Cardiac fibroblast (primary cell): Measurements from ENCODE around the gene G6PD.

Experiments
- DNase-seq, 2 donors: peaks; one replicate each; pipeline versions ENCODE4 v3.0.0 to v3.0.0-alpha.2; 2010; ENCODE audit warnings: low read depth in 2 of 2
- H3K4me3 ChIP-seq, 2 donors: replicated peaks in 1 of 2; 1 replicate in 1 of 2; 2 replicates in 1 of 2; pipeline ENCODE4 v1.5.1; 2011; ENCODE audit warnings: low read depth in 2 of 2, low read length in 2 of 2, mild to moderate bottlenecking in 2 of 2, moderate library complexity in 1 of 2
- TF ChIP-seq, protein P1 (sequence below): IDR thresholded peaks from one replicate; pipeline ENCODE4 v1.5.1; 2011; ENCODE audit warnings: low read depth, mild to moderate bottlenecking, low read length, inconsistent platforms

G6PD gene

DNA sequence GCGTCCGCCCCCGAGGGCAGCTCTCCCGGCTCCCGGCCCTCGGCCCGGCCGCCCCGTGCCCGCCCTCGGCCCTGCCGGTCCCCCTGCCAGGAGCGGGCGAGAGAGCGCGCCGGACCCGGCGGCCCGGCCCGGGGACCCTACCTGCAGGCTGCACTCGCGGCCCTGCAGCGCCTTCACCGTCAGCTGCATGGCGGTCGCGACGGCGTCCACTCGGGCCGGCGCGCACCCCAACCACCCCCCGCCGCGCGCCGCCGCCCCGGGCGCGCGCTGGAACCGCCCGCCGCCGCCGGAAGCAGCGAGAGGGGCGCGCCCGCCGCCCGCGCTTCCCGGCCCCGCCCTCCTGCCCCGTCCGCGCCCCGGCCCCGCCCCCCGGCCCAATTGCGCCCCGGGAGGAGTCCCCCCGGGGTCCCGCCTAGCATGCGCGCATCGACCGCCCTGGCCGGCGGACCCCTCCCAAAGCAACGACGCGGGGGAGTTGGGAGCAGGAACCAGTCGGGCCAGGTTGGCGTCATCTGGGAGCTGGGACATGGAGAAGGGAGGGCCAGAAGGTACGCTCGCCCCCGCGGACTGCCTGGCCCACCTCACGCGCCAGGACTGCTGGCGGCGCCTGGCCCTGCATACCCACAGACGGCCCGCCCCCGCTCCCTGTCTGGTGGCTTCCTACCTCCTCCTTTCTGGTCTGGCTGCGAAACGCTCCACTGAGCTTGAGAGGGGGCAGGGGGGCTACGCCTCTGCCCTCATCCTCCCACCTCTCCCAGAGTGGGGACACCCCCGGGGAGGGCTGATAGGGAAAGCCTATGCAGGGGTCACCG lies 60.0 kb downstream of the G6PD start, which contains the start of gene UBL4A:
Gene UBL4A (minus strand): TSS at position 220 of the 812 bp plus-strand sequence. CDS start 31 bp downstream, at position 189.
- DNase-seq = peak; percentile 36 to 67
- TF ChIP-seq, protein P1, sequence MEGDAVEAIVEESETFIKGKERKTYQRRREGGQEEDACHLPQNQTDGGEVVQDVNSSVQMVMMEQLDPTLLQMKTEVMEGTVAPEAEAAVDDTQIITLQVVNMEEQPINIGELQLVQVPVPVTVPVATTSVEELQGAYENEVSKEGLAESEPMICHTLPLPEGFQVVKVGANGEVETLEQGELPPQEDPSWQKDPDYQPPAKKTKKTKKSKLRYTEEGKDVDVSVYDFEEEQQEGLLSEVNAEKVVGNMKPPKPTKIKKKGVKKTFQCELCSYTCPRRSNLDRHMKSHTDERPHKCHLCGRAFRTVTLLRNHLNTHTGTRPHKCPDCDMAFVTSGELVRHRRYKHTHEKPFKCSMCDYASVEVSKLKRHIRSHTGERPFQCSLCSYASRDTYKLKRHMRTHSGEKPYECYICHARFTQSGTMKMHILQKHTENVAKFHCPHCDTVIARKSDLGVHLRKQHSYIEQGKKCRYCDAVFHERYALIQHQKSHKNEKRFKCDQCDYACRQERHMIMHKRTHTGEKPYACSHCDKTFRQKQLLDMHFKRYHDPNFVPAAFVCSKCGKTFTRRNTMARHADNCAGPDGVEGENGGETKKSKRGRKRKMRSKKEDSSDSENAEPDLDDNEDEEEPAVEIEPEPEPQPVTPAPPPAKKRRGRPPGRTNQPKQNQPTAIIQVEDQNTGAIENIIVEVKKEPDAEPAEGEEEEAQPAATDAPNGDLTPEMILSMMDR = no peak
- H3K4me3 ChIP-seq = peak within 1 kb of the TSS; percentile 60 to 64

DNA sequence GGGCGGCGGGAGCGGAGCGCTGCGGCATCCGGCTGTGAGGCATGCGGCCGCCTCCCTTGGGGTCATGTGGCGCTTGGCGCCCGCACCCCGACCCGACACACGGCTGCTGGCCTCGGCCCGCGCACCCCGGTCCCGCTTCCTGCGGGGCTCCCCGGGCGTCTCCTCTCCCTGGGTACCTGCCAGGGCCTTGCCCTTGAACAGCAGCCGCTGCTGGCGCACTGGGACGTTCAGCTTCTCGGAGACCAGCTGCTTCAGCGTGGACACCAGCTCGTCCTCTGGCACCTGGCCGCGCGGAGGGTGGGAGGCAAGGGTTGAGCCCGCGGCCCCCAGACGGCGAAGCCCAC lies 60.6 kb downstream of the G6PD start:
- TF ChIP-seq, protein P1 = no peak
- peak in 1 of 2 donors; percentile 7 for DNase-seq
- H3K4me3 ChIP-seq = peak overlapping the region; percentile 60 to 64

DNA sequence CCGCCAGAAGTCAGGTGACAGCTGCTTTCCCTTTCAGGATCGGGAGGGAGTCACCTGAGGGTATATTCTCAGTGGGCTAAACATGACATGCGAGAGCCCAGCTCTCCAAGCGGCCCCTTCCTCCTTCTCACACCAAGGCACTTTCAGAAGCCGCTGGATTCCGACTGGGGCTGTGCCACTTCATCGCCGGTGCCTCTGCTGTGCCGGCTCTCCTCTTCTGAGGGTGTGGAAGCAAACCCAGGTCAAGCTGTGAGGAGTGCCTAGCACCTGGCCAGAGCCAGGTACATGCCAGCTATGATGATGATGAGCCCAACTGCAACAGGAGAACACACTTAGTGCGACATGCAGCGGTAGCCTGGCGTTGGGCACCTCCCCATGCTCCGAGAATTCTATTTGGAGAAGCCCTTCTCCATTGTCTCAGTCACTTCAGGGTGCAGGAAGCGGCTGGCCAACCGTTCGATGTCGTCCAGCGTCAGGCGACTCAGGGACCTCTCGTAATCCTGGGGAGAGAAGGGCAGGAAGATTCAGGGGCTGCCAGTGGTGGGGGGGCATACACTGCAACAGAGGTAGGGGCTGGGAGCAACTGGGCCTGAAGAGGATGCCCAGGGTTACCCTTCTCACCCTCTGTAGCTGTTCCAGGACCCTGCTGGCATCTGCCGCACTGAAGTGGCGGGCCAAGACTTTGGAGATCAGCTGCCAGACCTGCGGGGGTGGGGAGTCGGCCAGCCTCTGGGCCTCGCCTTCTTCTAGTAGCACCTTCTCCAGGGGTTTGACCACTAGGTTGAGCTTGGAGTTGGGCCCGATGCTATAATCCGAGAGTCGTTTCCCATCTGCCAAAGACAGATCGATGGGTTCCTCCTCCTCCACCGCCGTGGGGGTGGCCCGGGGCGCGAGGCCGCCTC lies 61.2 kb downstream of the G6PD start:
- DNase-seq = peak in 1 of 2 donors; percentile 5
- TF ChIP-seq, protein P1 = no peak
- peak overlapping the region; percentile 34 to 64 for H3K4me3 ChIP-seq

DNA sequence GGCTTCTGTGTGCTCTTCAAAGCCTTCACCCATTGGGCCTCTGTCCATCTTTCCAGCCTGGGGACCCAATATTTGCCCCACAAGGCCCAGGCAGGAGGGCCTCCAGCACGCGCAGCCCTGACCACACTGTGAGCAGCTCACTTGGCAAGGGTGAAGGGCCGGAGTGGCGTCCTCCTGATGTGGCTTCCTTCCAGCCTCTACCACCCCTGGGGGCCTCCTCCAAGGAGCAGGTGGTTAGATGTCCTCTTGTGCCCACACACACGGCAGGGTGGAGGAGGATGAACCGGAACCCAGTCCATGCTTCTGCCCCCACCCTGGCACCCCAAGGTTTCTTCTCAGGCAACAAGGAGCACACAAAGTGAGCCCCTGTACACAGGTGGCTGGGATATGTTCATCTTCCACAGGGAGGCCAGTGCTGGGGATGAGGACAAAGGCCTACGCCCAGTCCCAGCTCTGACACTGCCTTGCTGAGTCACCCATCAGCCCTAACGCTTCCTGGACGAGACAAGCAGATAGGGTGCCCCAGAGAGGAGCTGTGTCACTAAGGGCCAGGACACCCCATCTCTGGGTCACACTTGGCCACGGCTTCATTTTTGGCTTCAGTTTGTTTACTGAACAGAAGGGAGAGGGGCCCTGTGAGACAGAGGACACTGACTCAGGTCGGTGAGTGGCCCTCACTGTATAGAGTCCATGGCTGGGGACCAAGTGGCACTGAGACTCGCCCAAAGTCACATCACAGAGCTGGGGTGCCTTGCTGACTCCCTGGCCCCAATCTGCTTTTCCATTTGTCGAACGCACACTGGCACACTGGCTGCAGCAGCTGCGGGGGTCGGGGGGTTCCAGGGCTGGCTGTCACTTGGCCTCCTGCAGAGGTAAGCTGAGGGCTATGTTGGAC lies 62.1 kb downstream of the G6PD start:
- TF ChIP-seq, protein P1 = no peak
- H3K4me3 ChIP-seq = no peak overlapping the region
- DNase-seq = peak in 1 of 2 donors; percentile 10

DNA sequence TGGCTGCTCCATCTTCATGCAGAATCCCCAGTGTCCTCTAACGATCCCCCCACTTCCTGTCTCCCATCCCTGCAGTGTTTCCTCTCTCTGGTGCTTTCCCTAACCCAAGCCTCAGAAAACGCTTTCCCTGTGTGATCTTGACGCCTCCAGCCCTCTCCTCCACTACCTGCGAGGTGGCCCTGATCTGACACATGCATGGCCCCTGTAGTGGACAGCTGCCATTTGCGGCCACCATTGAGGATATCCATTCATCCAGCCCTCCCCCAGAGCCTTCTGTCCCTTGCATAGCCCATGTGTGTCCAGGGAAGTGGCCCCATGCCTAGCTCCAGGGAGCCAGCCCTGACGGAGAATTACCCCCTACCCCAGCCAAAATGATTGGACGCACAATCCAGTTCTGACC lies 63.3 kb downstream of the G6PD start:
- H3K4me3 ChIP-seq = no peak overlapping the region
- TF ChIP-seq, protein P1 = no peak
- DNase-seq = no peak

DNA sequence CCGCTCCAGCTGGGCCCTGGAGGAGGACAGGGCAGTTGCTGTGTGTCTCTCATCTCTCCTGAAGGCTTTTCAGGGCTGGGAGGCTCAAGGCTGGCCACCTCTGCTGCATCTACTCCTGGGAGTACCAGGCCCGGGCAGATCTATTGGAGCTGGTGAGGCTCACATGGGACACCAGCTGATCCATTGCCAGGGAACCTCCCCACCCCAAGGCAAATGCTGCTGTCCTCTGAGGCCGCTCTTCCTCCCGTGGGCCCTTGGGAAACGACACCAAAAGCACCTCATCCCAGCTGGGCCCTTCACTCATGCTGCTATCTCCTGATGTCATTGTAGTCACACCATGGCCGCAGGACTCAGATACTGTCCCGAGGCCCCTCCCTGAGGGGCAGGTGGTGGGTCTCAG lies 63.9 kb downstream of the G6PD start:
- no peak overlapping the region for H3K4me3 ChIP-seq
- DNase-seq = no peak
- TF ChIP-seq, protein P1 = no peak
